Lower leg skin (tissue), 4 donors: ENCODE results near the gene GPR78. TPM values are rescaled to one million over a fixed set of nuclear protein-coding genes. Genes with fewer than 3 reads are reported as not detected.
"Not testable (repeated sequence)": the region's sequence is repeated elsewhere in the genome, so short reads cannot be mapped to it uniquely, and the experiment has no call there.

Experiments used
- DNase-seq, 2 donors: peaks; one replicate each; pipeline ENCODE4 v3.0.0-alpha.2; 2019; ENCODE audit warnings: low spot score in 2 of 2
- H3K4me3 ChIP-seq: fragments of 200-600 bp; sonication (generic); 2 replicates; pipeline ENCODE4 v1.5.1; 2017; ENCODE audit warnings: mild to moderate bottlenecking, low read depth; ENCODE audit not compliant: poor library complexity, severe bottlenecking
- CTCF ChIP-seq, 3 donors: fragments of 450-650 bp; IDR thresholded peaks; one replicate each; pipeline ENCODE4 v1.5.1; 2016; ENCODE audit warnings: antibody characterized with exemption in 3 of 3, mild to moderate bottlenecking in 3 of 3, moderate library complexity in 2 of 3
- POLR2A ChIP-seq, 2 donors: fragments of 450-650 bp; IDR thresholded peaks; one replicate each; pipeline ENCODE4 v1.6.1; 2016 to 2017; ENCODE audit warnings: antibody characterized with exemption in 2 of 2, mild to moderate bottlenecking in 1 of 2, moderate library complexity in 1 of 2
- WGBS, 2 donors: methylation state at CpG; one replicate each; pipeline ENCODE4 v1.1.5; 2018; 5-methylcytosine and 5-hydroxymethylcytosine counted together
- intact Hi-C: fragments of 100-400 bp; cut with DNase I; formaldehyde crosslinking; loops from one replicate; pipeline ENCODE4 v1.15.0; 2023; ENCODE audit warnings: low total_unique reads
- total RNA-seq, 4 donors: library from RNA; depleted of rRNA; stranded (reverse); fragments of >200 nt; gene quantifications; one replicate each; pipeline ENCODE4 v1.1.0, GENCODE V29; 2016

GPR78 gene
- total RNA-seq, 4 donors from 2014 or later, result not detected

- DNase-seq, result no peak
- TF ChIP-seq CTCF (IDR thresholded peaks at IDR 0.05), result no peak
- no peak for TF ChIP-seq POLR2A (IDR thresholded peaks at IDR 0.05)
- intact Hi-C loops, result no loop called here
- H3K4me3 ChIP-seq, result no peak overlapping the region
- 77 to 81% methylated on average over 26 of the region's 26 CpGs for WGBS, 2 donors
These were observed 36.0 kb downstream of the GPR78 start for GRCh38 chr4:8615921-8616787.

DNA sequence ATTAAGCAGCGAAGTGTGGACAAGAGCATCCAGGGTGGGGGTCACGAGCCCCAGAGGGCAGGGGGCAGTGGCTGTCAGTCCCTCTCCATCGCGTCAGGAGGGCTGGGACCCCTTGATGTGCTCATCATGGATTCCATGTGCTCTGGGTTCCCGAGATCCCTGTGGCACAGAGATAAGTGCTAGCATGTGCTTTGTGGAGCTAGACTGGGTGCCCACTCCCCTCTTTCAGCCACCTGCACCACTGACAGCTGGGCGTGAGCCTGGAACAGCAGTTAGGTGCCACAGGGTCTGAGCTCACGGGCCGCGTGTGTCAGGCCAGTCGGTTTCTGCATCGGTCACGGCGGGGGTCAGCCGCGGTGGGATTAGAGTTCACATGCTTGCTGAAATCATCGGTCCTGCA lies 36.6 kb downstream of the GPR78 start:
- no peak overlapping the region for H3K4me3 ChIP-seq
- intact Hi-C loops, result no loop called here
- DNase-seq, result no peak
- 68 to 77% methylated on average over 16 of the region's 16 CpGs for WGBS, 2 donors
- no peak for TF ChIP-seq CTCF (IDR thresholded peaks at IDR 0.05)
- TF ChIP-seq POLR2A (IDR thresholded peaks at IDR 0.05), result no peak

GRCh38 chr4:8617486-8618040 lies 37.4 kb downstream of the GPR78 start:
- 71 to 79% methylated on average over 20 to 21 of the region's 21 CpGs for WGBS, 2 donors
- TF ChIP-seq POLR2A (IDR thresholded peaks at IDR 0.05) (no peak), CTCF (IDR thresholded peaks at IDR 0.05) (no peak)
- DNase-seq, result no peak
- intact Hi-C loops, result no loop called here
- no peak overlapping the region for H3K4me3 ChIP-seq

DNA sequence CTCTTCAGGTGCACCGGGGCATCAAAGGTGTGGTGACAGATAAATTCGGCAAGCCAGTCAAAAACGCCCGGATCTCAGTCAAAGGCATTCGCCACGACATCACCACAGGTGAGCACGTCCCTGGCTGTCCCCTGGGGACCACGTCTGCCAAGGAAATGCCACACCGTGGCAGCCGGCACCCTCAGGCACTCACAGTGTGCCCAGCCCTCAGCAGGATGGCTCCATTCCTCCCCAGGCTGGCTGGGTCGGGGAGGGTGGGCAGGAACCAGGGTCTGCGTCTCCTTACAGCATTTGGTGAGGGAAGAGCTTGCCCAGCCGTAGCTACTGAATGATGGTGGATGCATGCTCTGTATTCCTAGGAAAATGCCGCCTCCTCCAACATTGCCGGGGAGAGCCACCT lies 38.2 kb downstream of the GPR78 start:
- intact Hi-C loops, result no loop called here
- WGBS, 2 donors, result 80 to 81% methylated on average over 10 of the region's 15 CpGs
- no peak for DNase-seq
- no peak overlapping the region for H3K4me3 ChIP-seq
- TF ChIP-seq POLR2A (IDR thresholded peaks at IDR 0.05) (no peak), CTCF (IDR thresholded peaks at IDR 0.05) (no peak)

DNA sequence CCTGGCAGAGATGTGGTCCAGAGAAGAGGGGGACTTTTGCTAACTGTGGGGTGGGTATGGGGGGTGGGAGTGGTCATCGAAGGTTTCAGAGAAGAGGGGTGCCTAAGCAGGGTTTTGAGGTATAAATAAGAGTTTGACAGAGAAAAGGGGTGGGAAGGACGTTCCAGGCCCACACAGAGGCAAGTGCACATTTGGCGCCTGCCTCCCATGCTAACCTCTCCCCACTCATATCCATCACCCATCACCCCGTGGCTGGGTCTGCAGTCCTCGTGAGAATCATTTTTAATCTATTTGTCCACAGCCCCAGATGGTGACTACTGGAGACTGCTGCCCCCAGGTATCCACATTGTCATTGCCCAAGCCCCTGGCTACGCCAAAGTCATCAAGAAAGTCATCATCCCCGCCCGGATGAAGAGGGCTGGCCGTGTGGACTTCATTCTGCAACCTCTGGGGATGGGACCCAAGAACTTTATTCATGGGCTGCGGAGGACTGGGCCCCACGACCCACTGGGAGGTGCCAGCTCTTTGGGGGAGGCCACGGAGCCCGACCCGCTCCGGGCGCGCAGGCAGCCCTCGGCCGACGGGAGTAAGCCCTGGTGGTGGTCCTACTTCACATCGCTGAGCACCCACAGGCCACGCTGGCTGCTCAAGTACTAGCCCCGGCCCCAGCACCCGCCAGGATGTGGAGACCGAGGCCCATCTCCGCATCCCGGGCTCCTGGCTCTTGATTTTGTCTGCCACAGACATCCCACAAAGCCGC lies 38.9 kb downstream of the GPR78 start:
- intact Hi-C loops, result no loop called here
- no peak for DNase-seq
- H3K4me3 ChIP-seq, result no peak overlapping the region
- TF ChIP-seq POLR2A (IDR thresholded peaks at IDR 0.05), result no peak
- no peak for TF ChIP-seq CTCF (IDR thresholded peaks at IDR 0.05)
- 80 to 92% methylated on average over 25 to 26 of the region's 28 CpGs for WGBS, 2 donors

DNA sequence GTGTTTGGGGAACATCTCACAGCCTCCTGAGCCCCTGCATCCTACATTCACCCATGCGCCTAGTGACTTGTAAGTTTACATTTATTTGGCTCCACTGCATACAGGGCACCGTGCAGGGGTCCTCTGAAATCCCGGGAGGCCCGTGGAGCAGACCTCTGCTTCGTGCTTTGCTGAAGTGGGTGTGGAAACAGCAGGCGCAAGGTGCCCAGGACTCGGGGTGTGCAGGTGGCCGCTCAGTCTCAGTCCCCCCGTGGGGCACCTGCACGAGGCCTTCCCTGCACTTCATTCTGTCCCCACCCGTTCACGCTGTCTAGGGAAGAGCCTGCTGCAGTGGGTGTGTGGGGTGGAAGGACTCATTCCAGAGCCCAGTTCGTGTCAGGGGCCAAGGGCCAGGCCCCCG lies 40.9 kb downstream of the GPR78 start:
- H3K4me3 ChIP-seq, intact Hi-C loops, DNase-seq: not testable (repeated sequence)
- WGBS, 2 donors, result 80% methylated on average over 3 of the region's 14 CpGs; no CpG with 5 or more reads in 1 of the 2 donors

DNA sequence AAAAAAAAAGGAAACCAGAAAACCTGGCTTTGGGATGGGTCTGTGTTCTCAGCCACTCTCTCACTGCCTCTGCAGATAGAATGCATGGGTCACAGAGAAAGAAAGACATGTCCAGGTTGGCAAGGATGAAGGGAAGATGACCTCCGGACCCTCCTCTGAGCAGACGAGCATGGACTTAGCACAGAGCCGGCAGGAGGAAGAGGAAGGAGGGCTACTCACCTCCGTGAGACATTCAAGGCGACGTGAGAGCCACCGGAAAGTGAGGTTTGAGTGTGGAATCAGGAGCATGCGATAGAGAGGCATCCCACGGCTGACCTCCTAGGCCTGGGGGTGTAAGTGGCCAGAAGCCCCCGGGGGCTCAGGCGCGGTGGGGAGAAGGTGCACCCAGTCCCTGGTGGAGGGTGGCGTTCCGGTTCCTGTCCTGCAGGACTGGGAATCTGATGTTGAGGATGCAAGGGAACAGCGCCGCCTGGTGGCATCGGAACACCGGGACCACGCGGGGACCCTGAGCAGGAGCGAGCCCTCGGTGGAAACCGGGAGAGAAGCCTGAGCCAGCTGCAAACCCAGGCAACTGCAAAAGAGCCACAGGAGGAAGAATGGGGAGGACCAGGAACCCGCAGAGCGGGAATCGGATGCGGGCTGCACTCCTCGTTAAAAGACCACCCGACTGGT lies 44.5 kb downstream of the GPR78 start:
- WGBS, 2 donors, result no CpG with 5 or more reads among the region's 29 CpGs
- intact Hi-C loops, DNase-seq, H3K4me3 ChIP-seq: not testable (repeated sequence)

- DNase-seq, intact Hi-C loops, H3K4me3 ChIP-seq: not testable (repeated sequence)
- WGBS, 2 donors, result no CpG with 5 or more reads among the region's 29 CpGs
These were observed 50.2 kb downstream of the GPR78 start for GRCh38 chr4:8630240-8630905.
